Activated CD8-positive, alpha-beta memory T cell treated with anti-CD3 and anti-CD28 coated beads for 24 hours (primary cell): ENCODE results near the gene CFAP44.
A peak's percentile ranks its signal among the peaks of the same experiment; 100 is the strongest.
"Not testable (repeated sequence)": the region's sequence is repeated elsewhere in the genome, so short reads cannot be mapped to it uniquely, and the experiment has no call there.

Experiments
- DNase-seq: peaks from one replicate; pipeline ENCODE4 v3.0.0-alpha.2; 2020

CFAP44 gene

GRCh38 chr3:113441051-113441770, at the start of gene CFAP44:
CFAP44 (minus strand) TSS chr3:113441493; CDS start chr3:113433664, 7,829 bp downstream.
- peak; percentile 79 for DNase-seq

GRCh38 chr3:113485161-113485609, 43.9 kb upstream of the CFAP44 start:
- DNase-seq: no peak

- no peak for DNase-seq
These were observed 27.2 kb upstream of the CFAP44 start for GRCh38 chr3:113468539-113468938.

GRCh38 chr3:113461488-113461887, 20.2 kb upstream of the CFAP44 start:
- DNase-seq: no peak

GRCh38 chr3:113458554-113458953, 17.3 kb upstream of the CFAP44 start:
- DNase-seq: not testable (repeated sequence)

GRCh38 chr3:113455446-113455845, 14.2 kb upstream of the CFAP44 start:
- no peak for DNase-seq

- no peak for DNase-seq
These were observed 13.3 kb upstream of the CFAP44 start for GRCh38 chr3:113454630-113455029.

- no peak for DNase-seq
These were observed 12.8 kb upstream of the CFAP44 start for GRCh38 chr3:113454057-113454456.

GRCh38 chr3:113450911-113451310, 9.6 kb upstream of the CFAP44 start:
- no peak for DNase-seq

GRCh38 chr3:113439606-113440005, 1.7 kb downstream of the CFAP44 start:
- no peak for DNase-seq

GRCh38 chr3:113438224-113438623, 3.1 kb downstream of the CFAP44 start:
- no peak for DNase-seq

GRCh38 chr3:113437411-113437810, 3.9 kb downstream of the CFAP44 start:
- no peak for DNase-seq

GRCh38 chr3:113436809-113437208, 4.5 kb downstream of the CFAP44 start:
- no peak for DNase-seq

- no peak for DNase-seq
These were observed 9.5 kb downstream of the CFAP44 start for GRCh38 chr3:113431811-113432210.

GRCh38 chr3:113428581-113428980, 12.7 kb downstream of the CFAP44 start:
- no peak for DNase-seq

- no peak for DNase-seq
These were observed 17.6 kb downstream of the CFAP44 start for GRCh38 chr3:113423699-113424098.

- DNase-seq: no peak
These were observed 20.2 kb downstream of the CFAP44 start for GRCh38 chr3:113421082-113421481.

- no peak for DNase-seq
These were observed 31.6 kb downstream of the CFAP44 start for GRCh38 chr3:113409676-113410075.

GRCh38 chr3:113405180-113405579, 36.1 kb downstream of the CFAP44 start:
- DNase-seq: no peak

- DNase-seq: no peak
These were observed 36.7 kb downstream of the CFAP44 start for GRCh38 chr3:113404637-113405036.
